HG02763 (cell line): Measurements from ENCODE around the gene PRX.
A peak's percentile ranks its signal among the peaks of the same experiment; 100 is the strongest.

Source experiments
- ATAC-seq: cut with Tn5 transposase; IDR thresholded peaks from one replicate; pipeline ENCODE4 v1.9.1; 2021; ENCODE audit warnings: mild to moderate bottlenecking, moderate library complexity; ENCODE audit not compliant: unreplicated experiment

PRX gene

GRCh38 chr19:40366697-40367561 lies 46.2 kb downstream of the PRX start:
- no peak for ATAC-seq

- no peak for ATAC-seq
These were observed 47.4 kb downstream of the PRX start for GRCh38 chr19:40365613-40366401.

- no peak for ATAC-seq
These were observed 48.2 kb downstream of the PRX start for GRCh38 chr19:40365010-40365409.

- ATAC-seq: no peak
These were observed 50.1 kb downstream of the PRX start for GRCh38 chr19:40363069-40363468.

GRCh38 chr19:40362160-40362559 lies 51.0 kb downstream of the PRX start:
- ATAC-seq: no peak

- no peak for ATAC-seq
These were observed 52.4 kb downstream of the PRX start for GRCh38 chr19:40360708-40361241.

- no peak for ATAC-seq
These were observed 53.0 kb downstream of the PRX start for GRCh38 chr19:40360020-40360707.

- no peak for ATAC-seq
These were observed 54.4 kb downstream of the PRX start for GRCh38 chr19:40358773-40359172.

- ATAC-seq: no peak
These were observed 55.5 kb downstream of the PRX start for GRCh38 chr19:40357640-40358039.

- ATAC-seq: no peak
These were observed 56.2 kb downstream of the PRX start for GRCh38 chr19:40356681-40357595.

- ATAC-seq: no peak
These were observed 57.0 kb downstream of the PRX start for GRCh38 chr19:40355975-40356680.

GRCh38 chr19:40348961-40349507 lies 64.1 kb downstream of the PRX start:
- ATAC-seq: no peak

GRCh38 chr19:40348125-40348913 lies 64.9 kb downstream of the PRX start, which contains the start of the genes C19orf47 and PLD3:
TSS of gene C19orf47 (minus strand) at chr19:40348397. CDS start at chr19:40341857, 6,540 bp downstream.
TSS of gene PLD3 (plus strand) at chr19:40348695. CDS start at chr19:40366484, 17,789 bp downstream.
- ATAC-seq: peak; percentile 95

- no peak for ATAC-seq
These were observed 68.8 kb downstream of the PRX start for GRCh38 chr19:40344422-40344821.
